Daoy (cell line): ENCODE data around the gene ITGA11. TPM values are rescaled to one million over a fixed set of nuclear protein-coding genes. Genes with fewer than 3 reads are reported as not detected.
A peak's percentile ranks its signal among the peaks of the same experiment; 100 is the strongest.

Experiments
- DNase-seq: peaks from one replicate; pipeline ENCODE4 v3.0.0-alpha.2; 2015; ENCODE audit warnings: low read depth
- total RNA-seq: library from RNA; depleted of rRNA; stranded (reverse); fragments of >200 nt; shearing (Covaris generic); gene quantifications from 2 replicates; pipeline ENCODE4 v1.2.3, GENCODE V29; 2014; rRNA removed

Gene ITGA11
- total RNA-seq, 1 experiment from 2014 or later: 11.4 TPM

GRCh38 chr15:68271854-68272471 lies 160.0 kb downstream of the ITGA11 start:
- peak; percentile 89 for DNase-seq

GRCh38 chr15:68268405-68268804 lies 163.6 kb downstream of the ITGA11 start:
- DNase-seq: no peak

- no peak for DNase-seq
Observed at GRCh38 chr15:68265674-68266073, 166.3 kb downstream of the ITGA11 start.

GRCh38 chr15:68265081-68265480 lies 166.9 kb downstream of the ITGA11 start:
- DNase-seq: no peak

- no peak for DNase-seq
Observed at GRCh38 chr15:68264282-68264681, 167.7 kb downstream of the ITGA11 start.

- DNase-seq: no peak
Observed at GRCh38 chr15:68262514-68263356, 169.2 kb downstream of the ITGA11 start.

- DNase-seq: no peak
Observed at GRCh38 chr15:68261980-68262379, 170.0 kb downstream of the ITGA11 start.

GRCh38 chr15:68261241-68261640 lies 170.7 kb downstream of the ITGA11 start:
- no peak for DNase-seq

- DNase-seq: no peak
Observed at GRCh38 chr15:68259883-68260282, 172.1 kb downstream of the ITGA11 start.

- DNase-seq: no peak
Observed at GRCh38 chr15:68258692-68259091, 173.3 kb downstream of the ITGA11 start.

- peak; percentile 51 for DNase-seq
Observed at GRCh38 chr15:68256675-68257450, 175.1 kb downstream of the ITGA11 start.

GRCh38 chr15:68252925-68253534 lies 178.9 kb downstream of the ITGA11 start:
- DNase-seq: peak; percentile 64

GRCh38 chr15:68249058-68249713 lies 182.8 kb downstream of the ITGA11 start:
- DNase-seq: no peak

Other genes starting within 250 kb of the ITGA11 start
- gene CALML4, start 226.8 kb downstream of the ITGA11 start, total RNA-seq: 2.3 and 4.2 TPM in 2 replicates
- 10.0 and 17.6 TPM in 2 replicates for gene CLN6, start 202.4 kb downstream of the ITGA11 start, total RNA-seq
- 19.1 and 21.3 TPM in 2 replicates for gene FEM1B, start 154.4 kb downstream of the ITGA11 start, total RNA-seq
- 2.5 and 2.6 TPM in 2 replicates for gene CORO2B, start 146.8 kb upstream of the ITGA11 start, total RNA-seq